Chondrocyte (in vitro differentiated cells): Measurements from ENCODE around the gene CRYL1. TPM values are rescaled to one million over a fixed set of nuclear protein-coding genes. Genes with fewer than 3 reads are reported as not detected.

Experiments used
- DNase-seq: peaks from one replicate; pipeline ENCODE4 v3.0.0; 2021; ENCODE audit warnings: mixed read lengths, low spot score
- H3K27ac Mint-ChIP-seq: one replicate; pipeline ENCODE4 v1.8.0; 2021; ENCODE audit warnings: mild to moderate bottlenecking, moderate library complexity, mixed read lengths; ENCODE audit not compliant: unreplicated experiment
- H3K27me3 Mint-ChIP-seq: 2 replicates; pipeline ENCODE4 v1.8.0; 2021; ENCODE audit warnings: low read depth, mixed read lengths
- H3K36me3 Mint-ChIP-seq: 2 replicates; pipeline ENCODE4 v1.8.0; 2021; ENCODE audit warnings: low read depth, mixed read lengths
- H3K4me1 Mint-ChIP-seq: 2 replicates; pipeline ENCODE4 v1.8.0; 2021; ENCODE audit warnings: low read depth, mild to moderate bottlenecking, mixed read lengths
- H3K4me3 Mint-ChIP-seq: one replicate; pipeline ENCODE4 v1.8.0; 2021; ENCODE audit warnings: mild to moderate bottlenecking, moderate library complexity, mixed read lengths; ENCODE audit not compliant: unreplicated experiment
- H3K9me3 Mint-ChIP-seq: 2 replicates; pipeline ENCODE4 v1.8.0; 2021; ENCODE audit warnings: low read depth, mixed read lengths
- CTCF ChIP-seq: fragments of 200-600 bp; sonication (generic); IDR thresholded peaks from 2 replicates; pipeline ENCODE4 v1.5.0; 2021; ENCODE audit warnings: antibody characterized with exemption, mild to moderate bottlenecking, moderate library complexity
- total RNA-seq: library from RNA; stranded (reverse); gene quantifications from 3 replicates; pipeline ENCODE4 v1.2.1, GENCODE V29; 2021

CRYL1 gene
- total RNA-seq, 1 donor from 2014 or later: 17.0 TPM

GRCh38 chr13:20546556-20546955 is 20.9 kb upstream of the CRYL1 start:
- H3K4me3 Mint-ChIP-seq: no peak overlapping the region
- no peaks in the 10 kb centered on the region for H3K4me1 Mint-ChIP-seq
- H3K36me3 Mint-ChIP-seq: no peaks in the 10 kb centered on the region
- no peak for DNase-seq
- no peaks in the 10 kb centered on the region for H3K27me3 Mint-ChIP-seq
- no peak for TF ChIP-seq CTCF
- H3K9me3 Mint-ChIP-seq: no peaks in the 10 kb centered on the region
- no peak overlapping the region for H3K27ac Mint-ChIP-seq

- H3K4me1 Mint-ChIP-seq: no peaks in the 10 kb centered on the region
- no peak for DNase-seq
- no peaks in the 10 kb centered on the region for H3K9me3 Mint-ChIP-seq
- no peak for TF ChIP-seq CTCF
- H3K36me3 Mint-ChIP-seq: no peaks in the 10 kb centered on the region
- no peaks in the 10 kb centered on the region for H3K27me3 Mint-ChIP-seq
- no peak overlapping the region for H3K4me3 Mint-ChIP-seq
- H3K27ac Mint-ChIP-seq: no peak overlapping the region
Measured at GRCh38 chr13:20544201-20544923, 18.7 kb upstream of the CRYL1 start.

- no peaks in the 10 kb centered on the region for H3K4me1 Mint-ChIP-seq
- no peak overlapping the region for H3K4me3 Mint-ChIP-seq
- H3K27ac Mint-ChIP-seq: no peak overlapping the region
- no peak for DNase-seq
- H3K9me3 Mint-ChIP-seq: peaks cover 6% of the 10 kb centered on the region
- H3K27me3 Mint-ChIP-seq: no peaks in the 10 kb centered on the region
- no peak for TF ChIP-seq CTCF
- peaks cover 2% of the 10 kb centered on the region for H3K36me3 Mint-ChIP-seq
Measured at GRCh38 chr13:20536992-20537391, 11.3 kb upstream of the CRYL1 start.

GRCh38 chr13:20534038-20534608 is 8.5 kb upstream of the CRYL1 start:
- Mint-ChIP-seq H3K4me3 (no peak overlapping the region), H3K9me3 (peaks cover 6% of the 10 kb centered on the region), H3K4me1 (no peaks in the 10 kb centered on the region), H3K36me3 (peaks cover 2% of the 10 kb centered on the region), H3K27ac (no peak overlapping the region), H3K27me3 (no peaks in the 10 kb centered on the region)
- no peak for TF ChIP-seq CTCF
- DNase-seq: no peak

- H3K27ac Mint-ChIP-seq: no peak overlapping the region
- H3K36me3 Mint-ChIP-seq: no peaks in the 10 kb centered on the region
- no peaks in the 10 kb centered on the region for H3K27me3 Mint-ChIP-seq
- H3K9me3 Mint-ChIP-seq: no peaks in the 10 kb centered on the region
- TF ChIP-seq CTCF: no peak
- H3K4me1 Mint-ChIP-seq: peaks cover 13% of the 10 kb centered on the region
- H3K4me3 Mint-ChIP-seq: no peak overlapping the region
- DNase-seq: no peak
Measured at GRCh38 chr13:20528452-20528851, 2.8 kb upstream of the CRYL1 start.
